GM12878 (cell line): Measurements from ENCODE around the gene PRSS12. TPM values are rescaled to one million over a fixed set of nuclear protein-coding genes. Genes with fewer than 3 reads are reported as not detected.

Experiments used
- ATAC-seq: fragments of 200-7000 bp; cut with Tn5 transposase; 3 replicates; pipeline ENCODE4 v1.9.1; 2020; ENCODE audit warnings: mild to moderate bottlenecking, moderate library complexity
- BruUV-seq: library from RNA; stranded (reverse); fragments of 400-500 nt; replicated peaks from 2 replicates; lab custom pipeline; 2021; lab: Mats Ljungman, UMichigan
- CTCF ChIA-PET: fragments of 300-600 bp; sonication (Branson Sonifier 250); formaldehyde crosslinking; extraction: SDS; loops from one replicate; lab custom pipeline; 2021; ENCODE audit warnings: inconsistent platforms; lab: Yijun Ruan, JAX
- POLR2A ChIA-PET: fragments of 350-600 bp; formaldehyde crosslinking; extraction: SDS; loops from one replicate; lab custom pipeline; 2021; ENCODE audit warnings: inconsistent platforms; lab: Charles Lee
- RAD21 ChIA-PET: fragments of 300-600 bp; sonication (Branson Sonifier 250); formaldehyde crosslinking; loops from one replicate; lab custom pipeline; 2023; ENCODE audit warnings: antibody characterized with exemption; ENCODE audit not compliant: unreplicated experiment; lab: Charles Lee
- SMC1A ChIA-PET: fragments of 300-600 bp; sonication (Branson Sonifier 250); formaldehyde crosslinking; loops from one replicate; lab custom pipeline; 2023; ENCODE audit not compliant: unreplicated experiment, uncharacterized antibody; lab: Charles Lee
- DNase-seq: peaks from one replicate; pipeline ENCODE4 v3.0.0-alpha.2; 2011; ENCODE audit warnings: low read depth, low spot score
- FAIRE-seq: peaks from 3 replicates; lab custom pipeline; 2011; peaks lifted over from hg19 to GRCh38; lab: Jason Lieb, UNC
- H2AFZ ChIP-seq: 2 replicates; pipeline ENCODE4 v1.6.0; 2011; ENCODE audit warnings: low read depth, low read length, control low read depth; ENCODE audit not compliant: control insufficient read depth
- H3K27ac ChIP-seq: 2 replicates; pipeline ENCODE4 v1.5.1; 2011; ENCODE audit warnings: control low read depth; ENCODE audit not compliant: control insufficient read depth, insufficient read depth
- H3K27me3 ChIP-seq, 2 experiments: replicated peaks in 1 of 2; 2 replicates each; pipeline versions ENCODE4 v1.6.0 to v1.6.1; 2011; ENCODE audit warnings: low read length in 1 of 2; ENCODE audit not compliant: control insufficient read depth in 2 of 2, insufficient read depth in 2 of 2
- H3K36me3 ChIP-seq, 2 experiments: 2 replicates each; pipeline ENCODE4 v1.5.1; 2011; ENCODE audit warnings: low read length in 1 of 2; ENCODE audit not compliant: control insufficient read depth in 2 of 2, insufficient read depth in 2 of 2
- H3K4me1 ChIP-seq: 2 replicates; pipeline ENCODE4 v1.6.1; 2011; ENCODE audit warnings: mild to moderate bottlenecking, low read length, moderate library complexity, mixed read lengths; ENCODE audit not compliant: control insufficient read depth, insufficient read depth
- H3K4me2 ChIP-seq: 2 replicates; pipeline ENCODE4 v1.6.0; 2011; ENCODE audit warnings: control low read depth; ENCODE audit not compliant: control insufficient read depth, insufficient read depth
- H3K4me3 ChIP-seq: fragments of 200-600 bp; sonication (generic); 2 replicates; pipeline ENCODE4 v1.5.1; 2016
- H3K79me2 ChIP-seq: 2 replicates; pipeline ENCODE4 v1.6.0; 2011; ENCODE audit warnings: low read length; ENCODE audit not compliant: control insufficient read depth, insufficient read depth
- H3K9ac ChIP-seq: 2 replicates; pipeline ENCODE4 v1.8.0; 2011; ENCODE audit warnings: low read length, control low read depth, mixed read lengths; ENCODE audit not compliant: control insufficient read depth, insufficient read depth
- H3K9me3 ChIP-seq: replicated peaks from 3 replicates; pipeline ENCODE4 v1.5.1; 2011; ENCODE audit warnings: mild to moderate bottlenecking, low read length; ENCODE audit not compliant: control insufficient read depth, insufficient read depth
- H4K20me1 ChIP-seq: 2 replicates; pipeline ENCODE4 v1.6.0; 2011; ENCODE audit not compliant: control insufficient read depth, insufficient read depth
- ATF2 ChIP-seq: IDR thresholded peaks from 2 replicates; pipeline ENCODE4 v1.6.1; 2012; ENCODE audit warnings: low read length, inconsistent platforms
- BHLHE40 ChIP-seq, 2 experiments: fragments of 450-650 bp in 1 of 2; IDR thresholded peaks; 2 replicates each; pipeline ENCODE4 v1.6.1; 2011 to 2017; ENCODE audit warnings: low read depth in 2 of 2, borderline replicate concordance in 1 of 2, improper control_type of control experiment in 1 of 2, low read length in 1 of 2, mild to moderate bottlenecking in 1 of 2
- CBFB ChIP-seq: IDR thresholded peaks from 2 replicates; pipeline ENCODE4 v1.6.1; 2016; ENCODE audit warnings: antibody characterized with exemption, low read depth
- GATAD2B ChIP-seq: fragments of 450-650 bp; conservative IDR thresholded peaks from 2 replicates; pipeline ENCODE4 v1.6.1; 2017; ENCODE audit warnings: low read depth, mild to moderate bottlenecking, moderate library complexity
- IRF4 ChIP-seq: IDR thresholded peaks from 2 replicates; pipeline ENCODE4 v1.6.1; 2011; ENCODE audit warnings: low read depth, low read length
- LARP7 ChIP-seq: fragments of 450-650 bp; IDR thresholded peaks from 2 replicates; pipeline ENCODE4 v1.6.1; 2017; ENCODE audit warnings: mild to moderate bottlenecking
- NR2C1 ChIP-seq: fragments of 450-650 bp; IDR thresholded peaks from 2 replicates; pipeline ENCODE4 v1.6.1; 2017; ENCODE audit warnings: antibody characterized with exemption, mild to moderate bottlenecking, moderate library complexity
- NR2C2 ChIP-seq: IDR thresholded peaks from 2 replicates; pipeline ENCODE4 v1.6.1; 2011; ENCODE audit warnings: borderline replicate concordance, low read depth; ENCODE audit not compliant: control insufficient read depth, insufficient read length
- NR2F1 ChIP-seq: fragments of 450-650 bp; conservative IDR thresholded peaks from 2 replicates; pipeline ENCODE4 v1.6.1; 2017; ENCODE audit warnings: mild to moderate bottlenecking
- NRF1 ChIP-seq: conservative IDR thresholded peaks from 2 replicates; pipeline ENCODE4 v1.6.1; 2011; ENCODE audit warnings: mild to moderate bottlenecking, low read depth, low read length, improper control_type of control experiment
- POLR2A ChIP-seq: IDR thresholded peaks from 2 replicates; pipeline ENCODE4 v1.6.1; 2011; ENCODE audit warnings: low read depth, mild to moderate bottlenecking, low read length
- SIN3A ChIP-seq: IDR thresholded peaks from 2 replicates; pipeline ENCODE4 v1.6.1; 2012; ENCODE audit warnings: low read depth, low read length, improper control_type of control experiment
- WRNIP1 ChIP-seq: IDR thresholded peaks from 2 replicates; pipeline ENCODE4 v1.6.1; 2011; ENCODE audit warnings: low read depth, low read length, improper control_type of control experiment, borderline replicate concordance
- WGBS: methylation state at CpG from one replicate; pipeline ENCODE4 v1.1.6; 2016; ENCODE audit warnings: low lambda C conversion rate; ENCODE audit not compliant: insufficient replicate concordance, insufficient coverage; ENCODE audit errors: missing lambda C conversion rate; 5-methylcytosine and 5-hydroxymethylcytosine counted together
- in situ Hi-C: fragments of 300-500 bp; cut with MboI; formaldehyde crosslinking; loops from 9 replicates; pipeline ENCODE4 v1.14.3; 2018; ENCODE audit warnings: mixed read lengths
- intact Hi-C: fragments of 100-400 bp; cut with micrococcal nuclease; formaldehyde crosslinking; loops from one replicate; pipeline ENCODE4 v1.14.2; 2022; ENCODE audit not compliant: unreplicated experiment
- polyA plus RNA-seq, 11 experiments: library from polyadenylated mRNA; depleted of rRNA in 4 of 11; unstranded in 6 of 11; stranded (reverse) in 5 of 11; fragments of >200 nt; fragmentation: Nextera tagmentation in 4 of 11; fragmentation: Illumina TruSeq in 1 of 11; extraction: Ambion mirVana in 4 of 11; extraction: Trizol in 1 of 11; gene quantifications; 1 replicate in 1 of 11; 2 replicates in 10 of 11; pipeline versions ENCODE4 v1.2.1 to v1.2.3, GENCODE V29; 2011 to 2016; ENCODE audit warnings: inconsistent platforms in 2 of 11, missing spikeins in 2 of 11, low read depth in 1 of 11
- total RNA-seq, 4 experiments: library from RNA; depleted of rRNA in 3 of 4; stranded (reverse); fragments of >200 nt in 3 of 4; fragmentation: Illumina TruSeq in 1 of 4; extraction: Trizol in 1 of 4; gene quantifications; 2 replicates each; pipeline versions ENCODE4 v1.2.1 to v1.2.3, GENCODE V29; 2013 to 2021
- TF ChIP-seq, protein P1 (sequence below): fragments of 450-650 bp; formaldehyde crosslinking; IDR thresholded peaks from 2 replicates; pipeline ENCODE4 v1.4.0; 2022; ENCODE audit warnings: mild to moderate bottlenecking, moderate library complexity
- TF ChIP-seq, protein P2 (sequence below): fragments of 450-650 bp; IDR thresholded peaks from 2 replicates; pipeline ENCODE4 v1.6.1; 2017; ENCODE audit warnings: borderline replicate concordance
- TF ChIP-seq, protein P3 (sequence below): IDR thresholded peaks from 2 replicates; pipeline ENCODE4 v1.6.1; 2011; ENCODE audit warnings: low read depth, mild to moderate bottlenecking, low read length, moderate library complexity, borderline replicate concordance; ENCODE audit errors: extremely low read depth

PRSS12 gene
- total and polyA plus RNA-seq, 10 of the 15 experiments (the other 5 are each of a cell fraction or from before 2014, with no cell fraction given), result 0.04 to 0.34 (median 0.11) TPM; not detected in 2

DNA sequence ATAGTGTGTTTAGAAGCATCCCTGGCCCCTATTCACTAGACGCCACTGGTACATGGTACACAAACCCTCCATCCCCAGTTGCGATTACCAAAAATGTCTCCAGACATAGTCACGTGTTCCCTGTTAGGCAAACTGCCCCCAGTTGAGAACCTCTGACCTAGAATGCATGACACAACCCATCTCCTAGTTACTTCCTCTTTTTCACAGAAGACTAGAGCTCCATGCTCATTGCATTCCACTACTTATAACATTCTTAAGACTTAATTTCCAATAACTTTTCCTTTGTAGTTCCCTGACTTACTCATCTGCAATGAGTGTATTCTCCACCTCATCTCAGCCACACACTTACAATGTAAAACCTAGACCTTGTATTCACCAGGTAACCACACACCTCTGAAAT, 68.6 kb downstream of the PRSS12 start:
- ChIA-PET POLR2A (interaction anchor here (1.0 kb wide), 1 partner anchor 401 kb away, joined by 3 read pairs; the partner anchor contains the start of gene METTL14), CTCF (interaction anchor here (1.2 to 2.2 kb wide), 5 partner anchors 13 to 140 kb away, joined by 3 to 11 read pairs (median 4); partner anchors contain the start of gene PRSS12)
- no peak for TF ChIP-seq GATAD2B
- TF ChIP-seq NR2C1, result peak; percentile 39; the same call in 1 of the 2 replicates
- TF ChIP-seq SIN3A, result no peak
- TF ChIP-seq, protein P1, sequence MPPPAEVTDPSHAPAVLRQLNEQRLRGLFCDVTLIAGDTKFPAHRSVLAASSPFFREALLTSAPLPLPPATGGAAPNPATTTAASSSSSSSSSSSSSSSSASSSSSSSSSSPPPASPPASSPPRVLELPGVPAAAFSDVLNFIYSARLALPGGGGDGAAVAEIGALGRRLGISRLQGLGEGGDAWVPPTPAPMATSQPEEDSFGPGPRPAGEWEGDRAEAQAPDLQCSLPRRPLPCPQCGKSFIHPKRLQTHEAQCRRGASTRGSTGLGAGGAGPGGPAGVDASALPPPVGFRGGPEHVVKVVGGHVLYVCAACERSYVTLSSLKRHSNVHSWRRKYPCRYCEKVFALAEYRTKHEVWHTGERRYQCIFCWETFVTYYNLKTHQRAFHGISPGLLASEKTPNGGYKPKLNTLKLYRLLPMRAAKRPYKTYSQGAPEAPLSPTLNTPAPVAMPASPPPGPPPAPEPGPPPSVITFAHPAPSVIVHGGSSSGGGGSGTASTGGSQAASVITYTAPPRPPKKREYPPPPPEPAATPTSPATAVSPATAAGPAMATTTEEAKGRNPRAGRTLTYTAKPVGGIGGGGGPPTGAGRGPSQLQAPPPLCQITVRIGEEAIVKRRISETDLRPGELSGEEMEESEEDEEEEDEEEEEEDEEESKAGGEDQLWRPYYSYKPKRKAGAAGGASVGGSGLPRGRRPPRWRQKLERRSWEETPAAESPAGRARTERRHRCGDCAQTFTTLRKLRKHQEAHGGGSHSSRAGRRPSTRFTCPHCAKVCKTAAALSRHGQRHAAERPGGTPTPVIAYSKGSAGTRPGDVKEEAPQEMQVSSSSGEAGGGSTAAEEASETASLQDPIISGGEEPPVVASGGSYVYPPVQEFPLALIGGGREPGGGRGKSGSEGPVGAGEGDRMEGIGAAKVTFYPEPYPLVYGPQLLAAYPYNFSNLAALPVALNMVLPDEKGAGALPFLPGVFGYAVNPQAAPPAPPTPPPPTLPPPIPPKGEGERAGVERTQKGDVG (CRISPR knock-in tag), result no peak
- TF ChIP-seq, protein P2, sequence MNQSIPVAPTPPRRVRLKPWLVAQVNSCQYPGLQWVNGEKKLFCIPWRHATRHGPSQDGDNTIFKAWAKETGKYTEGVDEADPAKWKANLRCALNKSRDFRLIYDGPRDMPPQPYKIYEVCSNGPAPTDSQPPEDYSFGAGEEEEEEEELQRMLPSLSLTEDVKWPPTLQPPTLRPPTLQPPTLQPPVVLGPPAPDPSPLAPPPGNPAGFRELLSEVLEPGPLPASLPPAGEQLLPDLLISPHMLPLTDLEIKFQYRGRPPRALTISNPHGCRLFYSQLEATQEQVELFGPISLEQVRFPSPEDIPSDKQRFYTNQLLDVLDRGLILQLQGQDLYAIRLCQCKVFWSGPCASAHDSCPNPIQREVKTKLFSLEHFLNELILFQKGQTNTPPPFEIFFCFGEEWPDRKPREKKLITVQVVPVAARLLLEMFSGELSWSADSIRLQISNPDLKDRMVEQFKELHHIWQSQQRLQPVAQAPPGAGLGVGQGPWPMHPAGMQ, result no peak
- TF ChIP-seq POLR2A, result no peak
- no peak for TF ChIP-seq NRF1
- no peak for TF ChIP-seq CBFB
- peak in 1 of 2 experiments; percentile 63; a peak in 1 of 4 replicates for TF ChIP-seq BHLHE40 (IDR thresholded peaks at IDR 0.05; ENCODE audit: borderline replicate concordance in 1 of 2, low read depth in 2 of 2, low read length in 1 of 2)
- TF ChIP-seq, protein P3, sequence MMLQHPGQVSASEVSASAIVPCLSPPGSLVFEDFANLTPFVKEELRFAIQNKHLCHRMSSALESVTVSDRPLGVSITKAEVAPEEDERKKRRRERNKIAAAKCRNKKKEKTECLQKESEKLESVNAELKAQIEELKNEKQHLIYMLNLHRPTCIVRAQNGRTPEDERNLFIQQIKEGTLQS, result no peak
- TF ChIP-seq IRF4, result no peak
- no peak for TF ChIP-seq NR2C2
- TF ChIP-seq ATF2, result no peak
- TF ChIP-seq WRNIP1, result no peak
- no peak for TF ChIP-seq LARP7
- peak; percentile 46; the same call in 1 of the 2 replicates for TF ChIP-seq NR2F1

More for the DNA sequence above, 68.6 kb downstream of the PRSS12 start:
- Histone ChIP-seq H3K27ac (no peak overlapping the region), H3K36me3 (peaks cover 0 to 5% of the 10 kb centered on the region in 2 experiments; a peak in 2 of 4 replicates), H3K79me2 (peaks cover 15% of the 10 kb centered on the region), H4K20me1 (no peaks in the 10 kb centered on the region), H3K4me3 (no peak overlapping the region), H2AFZ (peak overlapping the region; percentile 37), H3K4me2 (0 out of 2 replicates have a peak overlapping the region, but pooled peaks have one; percentile 22), H3K9me3 (no peaks in the 10 kb centered on the region), H3K9ac (no peak overlapping the region), H3K27me3 (no peaks in the 10 kb centered on the region), H3K4me1 (peaks cover 13% of the 10 kb centered on the region; the same call in 1 of the 2 replicates)
- RAD21 ChIA-PET, result interaction anchor here (1.5 kb wide), 1 partner anchor 69 kb away, joined by 4 read pairs; the partner anchor contains the start of gene PRSS12
- 4% methylated on average over 3 of the region's 3 CpGs for WGBS
- in situ Hi-C loops (loop anchor here (10.0 kb wide), 2 partner anchors 301 to 401 kb away; partner anchors contain the start of gene METTL14), intact Hi-C loops (loop anchor here (10.0 kb wide), 1 partner anchor 131 kb away; no protein-coding TSS in a partner anchor)
- SMC1A ChIA-PET, result interaction anchor here (1.2 to 1.9 kb wide), 4 partner anchors 29 to 133 kb away, joined by 4 to 6 read pairs (median 5); partner anchors contain the start of gene PRSS12
- ATAC-seq (peak; percentile 56), DNase-seq (no peak), FAIRE-seq (peak; percentile 18)
- BruUV-seq, result no TSS peak
